Measurements from ENCODE around the gene ANAPC16.

GRCh38 chr10:72177454-72177853, 38.4 kb upstream of the ANAPC16 start:
- TF ChIP-seq, protein P1, sequence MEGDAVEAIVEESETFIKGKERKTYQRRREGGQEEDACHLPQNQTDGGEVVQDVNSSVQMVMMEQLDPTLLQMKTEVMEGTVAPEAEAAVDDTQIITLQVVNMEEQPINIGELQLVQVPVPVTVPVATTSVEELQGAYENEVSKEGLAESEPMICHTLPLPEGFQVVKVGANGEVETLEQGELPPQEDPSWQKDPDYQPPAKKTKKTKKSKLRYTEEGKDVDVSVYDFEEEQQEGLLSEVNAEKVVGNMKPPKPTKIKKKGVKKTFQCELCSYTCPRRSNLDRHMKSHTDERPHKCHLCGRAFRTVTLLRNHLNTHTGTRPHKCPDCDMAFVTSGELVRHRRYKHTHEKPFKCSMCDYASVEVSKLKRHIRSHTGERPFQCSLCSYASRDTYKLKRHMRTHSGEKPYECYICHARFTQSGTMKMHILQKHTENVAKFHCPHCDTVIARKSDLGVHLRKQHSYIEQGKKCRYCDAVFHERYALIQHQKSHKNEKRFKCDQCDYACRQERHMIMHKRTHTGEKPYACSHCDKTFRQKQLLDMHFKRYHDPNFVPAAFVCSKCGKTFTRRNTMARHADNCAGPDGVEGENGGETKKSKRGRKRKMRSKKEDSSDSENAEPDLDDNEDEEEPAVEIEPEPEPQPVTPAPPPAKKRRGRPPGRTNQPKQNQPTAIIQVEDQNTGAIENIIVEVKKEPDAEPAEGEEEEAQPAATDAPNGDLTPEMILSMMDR (IDR thresholded peaks at IDR 0.05; ENCODE audit: low read length): no peak
- TF ChIP-seq EZH2 (IDR thresholded peaks at IDR 0.05; ENCODE audit: borderline replicate concordance, low read length): no peak

All from OCI-LY1 (cell line).